ENCODE results near the gene PGLYRP2.
"Not testable (repeated sequence)": the region's sequence is repeated elsewhere in the genome, so short reads cannot be mapped to it uniquely, and the experiment has no call there.

Gene PGLYRP2, protein sequence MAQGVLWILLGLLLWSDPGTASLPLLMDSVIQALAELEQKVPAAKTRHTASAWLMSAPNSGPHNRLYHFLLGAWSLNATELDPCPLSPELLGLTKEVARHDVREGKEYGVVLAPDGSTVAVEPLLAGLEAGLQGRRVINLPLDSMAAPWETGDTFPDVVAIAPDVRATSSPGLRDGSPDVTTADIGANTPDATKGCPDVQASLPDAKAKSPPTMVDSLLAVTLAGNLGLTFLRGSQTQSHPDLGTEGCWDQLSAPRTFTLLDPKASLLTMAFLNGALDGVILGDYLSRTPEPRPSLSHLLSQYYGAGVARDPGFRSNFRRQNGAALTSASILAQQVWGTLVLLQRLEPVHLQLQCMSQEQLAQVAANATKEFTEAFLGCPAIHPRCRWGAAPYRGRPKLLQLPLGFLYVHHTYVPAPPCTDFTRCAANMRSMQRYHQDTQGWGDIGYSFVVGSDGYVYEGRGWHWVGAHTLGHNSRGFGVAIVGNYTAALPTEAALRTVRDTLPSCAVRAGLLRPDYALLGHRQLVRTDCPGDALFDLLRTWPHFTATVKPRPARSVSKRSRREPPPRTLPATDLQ

GRCh38 chr19:15479391-15480345, at the start of gene PGLYRP2:
TSS of gene PGLYRP2 (minus strand) at chr19:15479501. CDS start at chr19:15479371, 130 bp downstream.
- no peak for DNase-seq (ENCODE audit: low read depth)

GRCh38 chr19:15527705-15528104, 48.4 kb upstream of the PGLYRP2 start:
- DNase-seq (ENCODE audit: low read depth), result no peak

- DNase-seq (ENCODE audit: low read depth), result no peak
Measured at GRCh38 chr19:15526408-15526807, 47.1 kb upstream of the PGLYRP2 start.

DNA sequence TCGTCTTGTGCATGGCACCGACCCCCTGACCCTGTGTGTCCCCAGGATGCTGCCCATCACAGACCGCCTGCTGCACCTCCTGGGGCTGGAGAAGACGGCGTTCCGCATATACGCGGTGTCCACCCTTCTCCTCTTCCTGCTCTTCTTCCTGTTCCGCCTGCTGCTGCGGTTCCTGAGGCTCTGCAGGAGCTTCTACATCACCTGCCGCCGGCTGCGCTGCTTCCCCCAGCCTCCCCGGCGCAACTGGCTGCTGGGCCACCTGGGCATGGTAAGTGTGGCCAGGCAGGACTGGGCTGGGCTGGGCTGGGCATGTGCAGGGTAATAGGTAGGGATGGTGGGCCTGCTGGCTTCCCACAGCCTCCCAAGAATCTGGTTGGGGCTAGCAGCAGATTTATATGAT, 46.0 kb upstream of the PGLYRP2 start:
- no peak for DNase-seq (ENCODE audit: low read depth)

DNA sequence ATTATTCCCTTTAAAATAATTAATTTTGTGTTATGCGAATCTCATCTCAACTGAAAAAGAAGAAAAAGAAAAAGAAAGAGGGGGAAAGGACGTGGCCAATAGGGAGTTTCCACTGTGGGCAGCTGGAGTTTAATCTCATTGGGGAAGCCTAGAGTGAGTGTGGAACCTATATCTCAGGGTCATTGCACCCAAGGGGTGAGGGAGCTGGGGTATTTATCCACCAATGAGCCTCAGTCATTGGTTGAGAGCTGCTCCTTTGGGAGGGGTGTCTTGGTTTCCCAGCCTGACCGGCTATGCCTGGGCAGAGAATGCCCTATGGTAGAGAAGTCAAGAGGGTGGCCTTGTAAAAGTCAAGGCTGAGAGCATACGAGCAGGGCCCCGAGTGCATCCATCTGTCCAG, 45.5 kb upstream of the PGLYRP2 start:
- no peak for DNase-seq (ENCODE audit: low read depth)

DNA sequence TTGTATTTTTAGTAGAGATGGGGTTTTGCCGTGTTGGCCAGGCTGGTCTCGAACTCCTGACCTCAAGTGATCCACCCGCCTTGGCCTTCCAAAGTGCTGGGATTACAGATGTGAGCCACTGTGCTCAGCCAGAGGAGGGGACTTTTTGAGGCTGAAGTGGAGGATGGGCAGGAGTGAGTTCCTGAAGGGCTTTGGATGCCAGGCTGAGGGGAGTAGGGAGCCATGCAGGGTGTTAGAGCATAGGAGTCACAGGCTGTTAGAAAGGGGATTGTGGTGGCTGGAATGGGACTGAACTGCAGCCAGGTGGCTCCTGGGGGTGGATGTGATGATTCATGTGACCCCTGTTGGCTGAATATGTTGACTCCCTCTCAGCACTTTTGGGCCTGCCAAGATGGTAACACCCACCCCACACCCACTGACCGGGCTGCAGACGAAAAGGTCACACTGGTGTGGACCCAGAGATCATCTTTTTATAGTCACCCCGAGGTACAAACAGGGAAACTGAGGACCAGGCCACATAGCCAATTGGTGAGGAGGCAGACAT, 40.2 kb upstream of the PGLYRP2 start:
- DNase-seq (ENCODE audit: low read depth), result no peak

- no peak for DNase-seq (ENCODE audit: low read depth)
Measured at GRCh38 chr19:15517778-15518177, 38.5 kb upstream of the PGLYRP2 start.

DNA sequence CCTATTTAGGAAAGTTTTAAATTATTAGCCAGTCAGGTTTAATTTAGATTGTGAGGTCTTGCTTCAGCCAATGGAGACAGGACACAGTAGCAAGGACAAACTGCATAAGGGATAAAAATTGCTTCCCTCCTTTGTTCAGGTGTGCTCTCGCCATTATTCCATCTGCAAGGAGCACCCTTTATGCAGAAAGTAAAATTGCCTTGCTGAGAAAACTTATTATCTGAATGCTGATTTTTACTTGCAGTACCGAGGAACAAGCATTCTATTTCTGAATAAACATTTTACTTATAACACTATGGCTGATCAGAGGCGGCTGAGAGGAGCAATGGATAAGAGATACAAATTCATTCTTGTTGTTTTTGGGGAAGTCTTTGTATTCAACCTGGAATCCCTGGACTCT, 37.1 kb upstream of the PGLYRP2 start:
- DNase-seq (ENCODE audit: low read depth), result no peak

GRCh38 chr19:15515227-15515625, 35.9 kb upstream of the PGLYRP2 start:
- DNase-seq (ENCODE audit: low read depth), result not testable (repeated sequence)

- no peak for DNase-seq (ENCODE audit: low read depth)
Measured at GRCh38 chr19:15511671-15512424, 32.5 kb upstream of the PGLYRP2 start.

DNA sequence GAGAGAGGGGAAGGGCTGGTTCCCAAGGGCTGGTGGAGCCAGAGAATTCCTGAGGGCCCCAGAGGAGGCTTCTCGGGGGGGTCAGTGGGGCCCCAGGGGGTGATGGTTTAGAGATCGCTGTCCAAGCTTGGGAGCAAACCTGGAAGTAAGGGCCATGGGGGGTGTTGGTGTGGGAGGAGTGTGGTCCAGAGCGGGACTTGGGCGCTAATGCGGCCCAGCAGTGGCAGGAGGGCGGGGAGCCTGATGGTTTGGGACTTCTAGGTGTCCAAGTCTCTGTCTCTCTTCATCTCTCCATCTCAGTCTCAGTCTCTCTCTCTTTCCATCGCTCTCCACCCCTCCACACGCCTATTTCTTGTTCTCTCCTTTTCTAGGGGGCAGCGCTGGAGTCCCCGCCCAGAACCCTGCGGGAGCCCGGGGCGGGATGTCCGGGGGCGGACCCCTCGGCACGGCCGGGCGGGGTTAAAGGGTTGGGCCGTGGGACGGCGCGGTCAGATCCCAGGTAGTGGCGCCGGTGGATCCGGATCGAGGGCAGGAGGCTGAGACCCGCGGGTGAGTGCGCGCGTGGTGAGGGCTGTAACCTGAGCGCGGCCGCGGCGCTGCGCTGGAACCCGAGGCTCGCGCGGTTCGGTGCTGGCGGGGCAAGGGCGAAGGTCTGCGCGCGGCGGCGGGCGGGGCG, 28.9 kb upstream of the PGLYRP2 start, which contains the start of gene CYP4F22:
Gene CYP4F22 (plus strand): TSS at position 491 of the 676 bp plus-strand sequence. CDS start 16,812 bp downstream, outside the sequence.
- DNase-seq (ENCODE audit: low read depth), result no peak

- DNase-seq (ENCODE audit: low read depth), result no peak
Measured at GRCh38 chr19:15507068-15508034, 28.1 kb upstream of the PGLYRP2 start.

DNA sequence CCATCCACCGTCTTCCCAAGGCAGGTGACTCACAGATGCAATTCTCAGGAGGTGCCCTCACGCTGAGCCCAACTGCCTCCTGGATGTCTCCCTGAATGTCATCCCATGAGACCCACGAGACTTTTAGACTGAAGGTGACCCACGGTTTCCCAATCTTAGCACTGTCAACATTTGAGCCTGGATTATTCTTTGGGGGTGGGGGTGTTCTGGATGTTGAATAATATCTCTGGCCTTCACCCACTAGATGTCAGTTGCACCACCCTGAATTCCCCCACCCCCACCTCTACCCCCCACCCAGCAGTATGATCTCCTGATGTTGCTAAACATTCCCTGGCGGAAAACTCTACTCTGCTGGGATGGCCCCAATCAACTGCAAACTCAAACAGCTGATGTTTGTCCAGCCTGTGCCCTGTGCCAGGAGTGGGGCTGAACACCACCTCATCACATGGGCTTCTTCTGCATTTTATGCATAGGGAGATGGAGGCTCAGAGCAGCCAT, 26.8 kb upstream of the PGLYRP2 start:
- DNase-seq (ENCODE audit: low read depth), result no peak

DNA sequence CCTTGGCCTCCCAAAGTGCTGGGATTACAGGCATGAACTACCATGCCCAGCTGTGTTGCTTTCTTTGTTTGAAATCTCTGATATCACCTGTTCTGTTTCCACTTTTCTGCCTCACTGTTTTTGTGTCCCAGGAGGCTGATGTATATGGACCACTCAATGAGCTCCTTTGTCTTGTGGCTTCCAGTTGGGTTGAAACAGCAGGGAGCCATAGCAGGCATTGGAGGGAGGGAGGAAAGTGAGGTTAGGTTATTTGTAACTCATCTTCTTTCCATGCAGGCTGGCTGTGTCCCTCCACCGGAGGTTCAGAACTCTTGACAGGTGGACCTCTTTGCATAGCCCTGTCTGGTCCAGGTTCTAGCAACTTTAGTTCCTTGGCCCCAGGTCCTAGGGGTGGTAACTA, 23.0 kb upstream of the PGLYRP2 start:
- DNase-seq (ENCODE audit: low read depth), result no peak

GRCh38 chr19:15501596-15501995, 22.3 kb upstream of the PGLYRP2 start:
- DNase-seq (ENCODE audit: low read depth), result no peak

GRCh38 chr19:15498910-15499309, 19.6 kb upstream of the PGLYRP2 start:
- no peak for DNase-seq (ENCODE audit: low read depth)

DNA sequence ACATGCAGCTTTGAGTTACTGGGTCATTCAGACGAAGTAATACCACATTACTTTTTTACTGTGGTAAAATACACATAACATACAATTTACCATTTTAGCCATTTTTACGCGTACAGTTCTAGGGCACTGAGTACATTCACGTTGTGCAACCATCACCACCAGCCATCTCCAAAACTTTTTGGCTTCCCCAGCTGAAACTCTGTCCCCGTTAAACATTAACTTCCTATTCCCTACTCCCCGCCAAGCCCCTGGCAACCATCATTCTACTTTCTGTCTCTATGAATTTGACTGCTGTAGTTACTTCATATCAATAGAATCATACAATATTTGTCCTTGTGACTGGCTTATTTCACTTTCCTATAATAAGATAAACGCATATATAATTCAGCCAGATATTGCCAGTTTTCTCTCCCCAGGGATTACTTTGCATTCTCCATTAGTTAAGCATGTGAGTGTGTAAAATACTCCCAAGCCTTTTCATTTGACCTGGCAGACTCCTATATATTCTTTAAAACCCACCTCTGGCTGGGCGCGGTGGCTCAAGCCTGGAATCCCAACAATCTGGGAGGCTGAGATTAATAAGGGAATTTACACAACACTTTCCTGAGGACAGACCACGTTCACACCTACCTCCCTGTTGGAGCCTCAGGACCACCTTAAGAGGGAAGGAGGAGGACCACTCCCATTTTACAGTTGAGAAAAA, 19.0 kb upstream of the PGLYRP2 start:
- no peak for DNase-seq (ENCODE audit: low read depth)

- no peak for DNase-seq (ENCODE audit: low read depth)
Measured at GRCh38 chr19:15495151-15495550, 15.8 kb upstream of the PGLYRP2 start.

All from activated T-helper 1 cell treated with Interleukin-2 at 50 U/mL for 16 hours (primary cell).